SK-N-SH (cell line): ENCODE data around the gene MTHFS. TPM values are rescaled to one million over a fixed set of nuclear protein-coding genes. Genes with fewer than 3 reads are reported as not detected.

Source experiments
- CTCF ChIA-PET: fragments of 300-600, 350-600 bp; formaldehyde crosslinking; extraction: SDS; loops from one replicate; lab custom pipeline; 2021; lab: Yijun Ruan, JAX
- POLR2A ChIA-PET: fragments of 350-600 bp; sonication (Branson Sonifier 250); formaldehyde crosslinking; extraction: SDS; loops from one replicate; lab custom pipeline; 2020; ENCODE audit warnings: antibody characterized with exemption, inconsistent platforms; lab: Yijun Ruan, JAX
- DNase-seq: peaks from one replicate; pipeline ENCODE4 v3.0.0; 2012
- H2AFZ ChIP-seq: fragments of 200-600 bp; sonication (generic); 2 replicates; pipeline ENCODE4 v1.8.1; 2016; ENCODE audit warnings: antibody characterized with exemption, mild to moderate bottlenecking, low read depth
- H3F3A ChIP-seq: fragments of 200-600 bp; sonication (generic); replicated peaks from 2 replicates; pipeline ENCODE3; 2016; ENCODE audit warnings: antibody characterized with exemption, mild to moderate bottlenecking; ENCODE audit not compliant: insufficient read depth
- H3K27ac ChIP-seq, 2 experiments: fragments of 200-500 bp in 1 of 2; fragments of 200-600 bp in 1 of 2; sonication (Bioruptor generic) in 1 of 2; sonication (generic), shearing (Covaris generic) in 1 of 2; 2 replicates each; pipeline versions ENCODE4 v1.5.1 to v1.6.1; 2014 to 2016; ENCODE audit warnings: low read depth in 2 of 2, inconsistent platforms in 1 of 2, low read length in 1 of 2, mild to moderate bottlenecking in 1 of 2, mixed read lengths in 1 of 2
- H3K27me3 ChIP-seq: fragments of 200-600 bp; sonication (generic), shearing (Covaris generic); 2 replicates; pipeline ENCODE4 v1.6.1; 2016; ENCODE audit warnings: mixed run types; ENCODE audit not compliant: insufficient read depth
- H3K36me3 ChIP-seq, 2 experiments: fragments of 200-500 bp in 1 of 2; fragments of 200-600 bp in 1 of 2; sonication (Bioruptor generic) in 1 of 2; sonication (generic) in 1 of 2; replicated peaks in 1 of 2; 2 replicates each; pipeline versions ENCODE3 to v1.5.1; 2014 to 2016; ENCODE audit warnings: low read length in 1 of 2, mild to moderate bottlenecking in 1 of 2; ENCODE audit not compliant: insufficient read depth in 2 of 2, control insufficient read depth in 1 of 2
- H3K4me1 ChIP-seq, 2 experiments: fragments of 200-500 bp in 1 of 2; fragments of 200-600 bp in 1 of 2; sonication (Bioruptor generic) in 1 of 2; sonication (generic), shearing (Covaris generic) in 1 of 2; 2 replicates each; pipeline versions ENCODE4 v1.5.1 to v1.6.1; 2014 to 2016; ENCODE audit warnings: low read depth in 1 of 2, low read length in 1 of 2, mixed run types in 1 of 2; ENCODE audit not compliant: insufficient read depth in 2 of 2, control insufficient read depth in 1 of 2
- H3K4me2 ChIP-seq: fragments of 200-600 bp; sonication (generic), shearing (Covaris generic); 2 replicates; pipeline ENCODE4 v1.6.1; 2017; ENCODE audit warnings: mixed run types
- H3K4me3 ChIP-seq, 2 experiments: fragments of 200-500 bp in 1 of 2; fragments of 200-600 bp in 1 of 2; sonication (Bioruptor generic) in 1 of 2; sonication (generic), shearing (Covaris generic) in 1 of 2; 2 replicates each; pipeline versions ENCODE4 v1.5.1 to v1.8.1; 2014 to 2016; ENCODE audit warnings: low read depth in 2 of 2, inconsistent platforms in 1 of 2, low read length in 1 of 2, mild to moderate bottlenecking in 1 of 2, mixed read lengths in 1 of 2, moderate library complexity in 1 of 2
- H3K79me2 ChIP-seq: fragments of 200-600 bp; sonication (generic); 2 replicates; pipeline ENCODE4 v1.8.1; 2017; ENCODE audit warnings: mild to moderate bottlenecking; ENCODE audit not compliant: insufficient read depth
- H3K9ac ChIP-seq: fragments of 200-600 bp; sonication (generic); 2 replicates; pipeline ENCODE4 v1.6.1; 2017; ENCODE audit warnings: mixed run types
- H3K9me2 ChIP-seq: fragments of 200-600 bp; sonication (generic); 2 replicates; pipeline ENCODE4 v1.6.1; 2017; ENCODE audit warnings: mixed run types
- H3K9me3 ChIP-seq: fragments of 200-600 bp; sonication (generic); 2 replicates; pipeline ENCODE4 v1.6.1; 2017; ENCODE audit warnings: mixed run types, mild to moderate bottlenecking, moderate library complexity
- H4K20me1 ChIP-seq: fragments of 200-600 bp; sonication (generic); 2 replicates; pipeline ENCODE4 v1.6.1; 2017; ENCODE audit warnings: mild to moderate bottlenecking, mixed run types; ENCODE audit not compliant: insufficient read depth
- CHD2 ChIP-seq: fragments of 150-350 bp; IDR thresholded peaks from 2 replicates; pipeline ENCODE4 v1.6.1; 2018; ENCODE audit warnings: low read length; ENCODE audit not compliant: partially characterized antibody
- CTCF ChIP-seq: fragments of 200-600 bp; sonication (generic); IDR thresholded peaks from 2 replicates; pipeline ENCODE4 v1.6.1; 2017; ENCODE audit warnings: antibody characterized with exemption, mild to moderate bottlenecking, moderate library complexity
- FOXJ3 ChIP-seq: sonication (generic); formaldehyde crosslinking; IDR thresholded peaks from 2 replicates; pipeline ENCODE4 v1.5.1; 2020; ENCODE audit warnings: mild to moderate bottlenecking, missing genetic modification reagents
- GABPA ChIP-seq: IDR thresholded peaks from 2 replicates; pipeline ENCODE4 v1.4.0; 2012; ENCODE audit warnings: low read depth, mild to moderate bottlenecking
- JUND ChIP-seq: IDR thresholded peaks from 2 replicates; pipeline ENCODE4 v1.4.0; 2012
- MXI1 ChIP-seq: IDR thresholded peaks from 2 replicates; pipeline ENCODE4 v1.6.1; 2012; ENCODE audit warnings: mild to moderate bottlenecking, low read depth, low read length, improper control_type of control experiment
- NFIC ChIP-seq: IDR thresholded peaks from 2 replicates; pipeline ENCODE4 v1.4.0; 2012; ENCODE audit warnings: borderline replicate concordance
- REST ChIP-seq: IDR thresholded peaks from 2 replicates; pipeline ENCODE4 v1.6.1; 2012; ENCODE audit warnings: mild to moderate bottlenecking, low read depth, low read length, moderate library complexity
- RFX5 ChIP-seq: IDR thresholded peaks from 2 replicates; pipeline ENCODE4 v1.6.1; 2012; ENCODE audit warnings: mild to moderate bottlenecking, improper control_type of control experiment, low read length
- RXRA ChIP-seq: IDR thresholded peaks from 2 replicates; pipeline ENCODE4 v1.4.0; 2012; ENCODE audit warnings: low read depth, mild to moderate bottlenecking, borderline replicate concordance
- SMC3 ChIP-seq: IDR thresholded peaks from 2 replicates; pipeline ENCODE4 v1.6.1; 2012; ENCODE audit warnings: low read depth, low read length, improper control_type of control experiment
- TAF1 ChIP-seq: IDR thresholded peaks from 2 replicates; pipeline ENCODE4 v1.6.1; 2012; ENCODE audit warnings: low read depth, mild to moderate bottlenecking, low read length, moderate library complexity, borderline replicate concordance
- WGBS: methylation state at CpG from one replicate; pipeline ENCODE4 v1.1.6; 2017; ENCODE audit warnings: low lambda C conversion rate; 5-methylcytosine and 5-hydroxymethylcytosine counted together
- polyA plus RNA-seq, 3 experiments: library from polyadenylated mRNA; depleted of rRNA; stranded (reverse); fragments of >200 nt; gene quantifications; 2 replicates each; pipeline ENCODE4 v1.2.3, GENCODE V29; 2012

MTHFS gene
- polyA plus RNA-seq, 1 of the 3 experiments (the other 2 are of a cell fraction): 21.9 TPM

GRCh38 chr15:79875213-79875612 lies 21.6 kb downstream of the MTHFS start:
- H3K36me3 ChIP-seq: peaks cover 8 to 13% of the 10 kb centered on the region in 2 experiments
- TF ChIP-seq CTCF (no peak), MXI1 (no peak)
- TF ChIP-seq, all 33 proteins: peak for 0
- H4K20me1 ChIP-seq: no peaks in the 10 kb centered on the region
- H3K9me2 ChIP-seq: no peaks in the 10 kb centered on the region
- no peak overlapping the region for H3K27ac ChIP-seq
- WGBS: 97% methylated on average over 5 of the region's 5 CpGs
- no peak overlapping the region for H2AFZ ChIP-seq
- peaks cover 10% of the 10 kb centered on the region; the same call in 1 of the 2 replicates for H3K9me3 ChIP-seq
- CTCF ChIA-PET: interaction anchor here (1.5 to 3.0 kb wide), 4 partner anchors 15 to 564 kb away, joined by 3 to 10 read pairs (median 5); no protein-coding TSS in a partner anchor
- H3K9ac ChIP-seq: no peak overlapping the region
- POLR2A ChIA-PET: no interaction called here
- peaks cover 8% of the 10 kb centered on the region for H3F3A ChIP-seq
- no peak overlapping the region for H3K4me2 ChIP-seq
- H3K79me2 ChIP-seq: no peaks in the 10 kb centered on the region
- no peaks in the 10 kb centered on the region for H3K27me3 ChIP-seq
- H3K4me3 ChIP-seq: no peak overlapping the region
- H3K4me1 ChIP-seq: no peaks in the 10 kb centered on the region
- no peak for DNase-seq

GRCh38 chr15:79874242-79874641 lies 22.6 kb downstream of the MTHFS start:
- Histone ChIP-seq H3K9me3 (0 out of 2 replicates have a peak, but pooled peaks cover 10% of the 10 kb centered on the region), H3K79me2 (no peaks in the 10 kb centered on the region)
- no peak for TF ChIP-seq SMC3
- TF ChIP-seq NFIC: no peak
- TF ChIP-seq JUND: no peak
- TF ChIP-seq FOXJ3 (CRISPR knock-in tag): no peak
- no peak for TF ChIP-seq TAF1
- TF ChIP-seq REST: no peak
- no peak for TF ChIP-seq GABPA
- no peak for TF ChIP-seq MXI1
- no peak for TF ChIP-seq RFX5
- TF ChIP-seq CHD2: no peak
- TF ChIP-seq RXRA: no peak
- TF ChIP-seq, all 33 proteins: peak for 0
- Histone ChIP-seq H3K4me1 (no peaks in the 10 kb centered on the region), H3K27ac (no peak overlapping the region), H2AFZ (no peak overlapping the region), H3K4me2 (no peak overlapping the region), H3K27me3 (no peaks in the 10 kb centered on the region), H3F3A (peaks cover 4% of the 10 kb centered on the region), H3K4me3 (no peak overlapping the region), H4K20me1 (no peaks in the 10 kb centered on the region), H3K9ac (no peak overlapping the region), H3K36me3 (peaks cover 8 to 13% of the 10 kb centered on the region in 2 experiments), H3K9me2 (no peaks in the 10 kb centered on the region)
- no peak for DNase-seq
- CTCF ChIA-PET: interaction anchor here (1.1 to 3.0 kb wide), 4 partner anchors 8 to 563 kb away, joined by 3 to 10 read pairs (median 5); no protein-coding TSS in a partner anchor
- POLR2A ChIA-PET: no interaction called here
